ENCODE data around the gene P3H1.
A peak's percentile ranks its signal among the peaks of the same experiment; 100 is the strongest.
"Not testable (repeated sequence)": the region's sequence is repeated elsewhere in the genome, so short reads cannot be mapped to it uniquely, and the experiment has no call there.

Gene P3H1

GRCh38 chr1:42742617-42743316, 24.1 kb downstream of the P3H1 start:
- DNase-seq: no peak

- DNase-seq: no peak
These were observed 24.7 kb downstream of the P3H1 start for GRCh38 chr1:42742141-42742540.

GRCh38 chr1:42741706-42742105, 25.1 kb downstream of the P3H1 start:
- DNase-seq: no peak

GRCh38 chr1:42740851-42741580, 25.8 kb downstream of the P3H1 start:
- no peak for DNase-seq

- no peak for DNase-seq
These were observed 26.8 kb downstream of the P3H1 start, which contains the start of gene CLDN19 for GRCh38 chr1:42739753-42740700. Gene CLDN19 (minus strand): TSS chr1:42740236. CDS start chr1:42740063, 173 bp downstream.

GRCh38 chr1:42738678-42739226, 28.1 kb downstream of the P3H1 start:
- DNase-seq: no peak

- DNase-seq: no peak
These were observed 28.7 kb downstream of the P3H1 start for GRCh38 chr1:42737986-42738677.

- no peak for DNase-seq
These were observed 29.6 kb downstream of the P3H1 start for GRCh38 chr1:42737257-42737656.

- no peak for DNase-seq
These were observed 30.1 kb downstream of the P3H1 start for GRCh38 chr1:42736571-42737200.

- DNase-seq: no peak
These were observed 30.7 kb downstream of the P3H1 start for GRCh38 chr1:42736152-42736551.

- no peak for DNase-seq
These were observed 31.2 kb downstream of the P3H1 start for GRCh38 chr1:42735477-42736105.

GRCh38 chr1:42735056-42735455, 31.8 kb downstream of the P3H1 start:
- no peak for DNase-seq

GRCh38 chr1:42734201-42735035, 32.4 kb downstream of the P3H1 start:
- DNase-seq: no peak

- DNase-seq: no peak
These were observed 33.2 kb downstream of the P3H1 start for GRCh38 chr1:42733415-42734200.

- DNase-seq: no peak
These were observed 34.6 kb downstream of the P3H1 start for GRCh38 chr1:42732126-42732680.

- DNase-seq: no peak
These were observed 35.2 kb downstream of the P3H1 start for GRCh38 chr1:42731585-42731984.

GRCh38 chr1:42730988-42731387, 35.8 kb downstream of the P3H1 start:
- peak; percentile 70 to 79 for DNase-seq

- no peak for DNase-seq
These were observed 36.8 kb downstream of the P3H1 start for GRCh38 chr1:42730002-42730401.

- not testable (repeated sequence) for DNase-seq
These were observed 41.0 kb downstream of the P3H1 start for GRCh38 chr1:42725820-42726219.

Data from activated CD4-positive, alpha-beta T cell treated with anti-CD3 and anti-CD28 coated beads, Interleukin-2, amount 50 U/mL, for 48 hours (primary cell).